IMR-90 (cell line): ENCODE data around the gene PDXK. TPM values are rescaled to one million over a fixed set of nuclear protein-coding genes. Genes with fewer than 3 reads are reported as not detected.

ENCODE experiments used
- ATAC-seq: fragments of 200-7000 bp; cut with Tn5 transposase; 2 replicates; pipeline ENCODE4 v1.9.1; 2020; ENCODE audit warnings: low read depth, mild to moderate bottlenecking, moderate library complexity
- BruUV-seq: library from RNA; stranded (reverse); fragments of 400-500 nt; replicated peaks from 2 replicates; lab custom pipeline; 2021; lab: Mats Ljungman, UMichigan
- CTCF ChIA-PET: fragments of 300-600 bp; formaldehyde crosslinking; extraction: SDS; loops from one replicate; lab custom pipeline; 2021; ENCODE audit warnings: antibody characterized with exemption; lab: Yijun Ruan, JAX
- POLR2A ChIA-PET: fragments of 300-600 bp; sonication (Branson Sonifier 250); formaldehyde crosslinking; loops from one replicate; lab custom pipeline; 2022; ENCODE audit warnings: antibody characterized with exemption; ENCODE audit not compliant: unreplicated experiment; lab: Charles Lee
- DNase-seq: peaks from one replicate; pipeline ENCODE4 v3.0.0; 2013
- H2AFZ ChIP-seq: replicated peaks from 2 replicates; pipeline ENCODE3; 2013; ENCODE audit warnings: low read length, mild to moderate bottlenecking; ENCODE audit not compliant: poor library complexity
- H2AK5ac ChIP-seq: 2 replicates; pipeline ENCODE4 v1.6.1; 2013; ENCODE audit warnings: low read depth, low read length, inconsistent platforms
- H2AK9ac ChIP-seq: replicated peaks from 2 replicates; pipeline ENCODE3; 2013; ENCODE audit warnings: mild to moderate bottlenecking, low read depth, low read length, moderate library complexity; ENCODE audit not compliant: poor library complexity
- H2BK120ac ChIP-seq: 2 replicates; pipeline ENCODE4 v1.6.1; 2013; ENCODE audit warnings: low read depth, low read length, inconsistent platforms
- H2BK15ac ChIP-seq: 3 replicates; pipeline ENCODE4 v1.6.1; 2013; ENCODE audit warnings: low read depth, low read length, inconsistent platforms
- H2BK20ac ChIP-seq: 2 replicates; pipeline ENCODE4 v1.6.1; 2013; ENCODE audit warnings: low read depth, mild to moderate bottlenecking, inconsistent platforms, low read length, moderate library complexity
- H2BK5ac ChIP-seq: 2 replicates; pipeline ENCODE4 v1.6.1; 2013; ENCODE audit warnings: mild to moderate bottlenecking, low read depth, low read length, inconsistent platforms; ENCODE audit not compliant: poor library complexity, severe bottlenecking
- H3K14ac ChIP-seq: replicated peaks from 2 replicates; pipeline ENCODE4 v1.6.1; 2013; ENCODE audit warnings: low read depth, low read length, inconsistent platforms
- H3K18ac ChIP-seq: 2 replicates; pipeline ENCODE4 v1.6.1; 2013; ENCODE audit warnings: low read depth, low read length, control low read depth
- H3K23ac ChIP-seq: 2 replicates; pipeline ENCODE4 v1.6.1; 2013; ENCODE audit warnings: low read depth, low read length, inconsistent platforms
- H3K27ac ChIP-seq: 2 replicates; pipeline ENCODE4 v1.5.1; 2013; ENCODE audit warnings: mild to moderate bottlenecking, control low read depth, low read length; ENCODE audit not compliant: insufficient read depth
- H3K27me3 ChIP-seq: 2 replicates; pipeline ENCODE4 v1.6.1; 2013; ENCODE audit warnings: low read length; ENCODE audit not compliant: control insufficient read depth, insufficient read depth
- H3K36me3 ChIP-seq: 2 replicates; pipeline ENCODE4 v1.6.1; 2013; ENCODE audit warnings: low read length, mixed read lengths; ENCODE audit not compliant: control insufficient read depth, insufficient read depth
- H3K4ac ChIP-seq: 2 replicates; pipeline ENCODE4 v1.6.1; 2013; ENCODE audit warnings: low read depth, low read length, inconsistent platforms
- H3K4me1 ChIP-seq: 2 replicates; pipeline ENCODE4 v1.6.1; 2013; ENCODE audit warnings: low read length, mixed read lengths; ENCODE audit not compliant: control insufficient read depth, insufficient read depth
- H3K4me2 ChIP-seq: 2 replicates; pipeline ENCODE4 v1.6.1; 2013; ENCODE audit warnings: low read depth, mild to moderate bottlenecking, control low read depth, low read length, moderate library complexity
- H3K4me3 ChIP-seq: 2 replicates; pipeline ENCODE4 v1.5.1; 2013; ENCODE audit warnings: low read depth, mild to moderate bottlenecking, control low read depth, low read length, moderate library complexity; ENCODE audit not compliant: insufficient read depth
- H3K56ac ChIP-seq: 2 replicates; pipeline ENCODE4 v1.6.1; 2013; ENCODE audit warnings: low read length, inconsistent platforms; ENCODE audit not compliant: insufficient read depth; ENCODE audit errors: extremely low read depth
- H3K79me1 ChIP-seq, 2 experiments: 2 replicates each; pipeline ENCODE4 v1.6.1; 2013; ENCODE audit warnings: low read length in 2 of 2, inconsistent platforms in 1 of 2, low read depth in 1 of 2
- H3K9ac ChIP-seq: 2 replicates; pipeline ENCODE4 v1.6.1; 2013; ENCODE audit warnings: low read depth, low read length, control low read depth
- H3K9me1 ChIP-seq: 2 replicates; pipeline ENCODE4 v1.6.1; 2013; ENCODE audit warnings: low read length, inconsistent platforms; ENCODE audit not compliant: insufficient read depth
- H3K9me3 ChIP-seq: 2 replicates; pipeline ENCODE4 v1.6.1; 2013; ENCODE audit warnings: low read length; ENCODE audit not compliant: control insufficient read depth, insufficient read depth
- H4K20me1 ChIP-seq: 2 replicates; pipeline ENCODE4 v1.6.1; 2013; ENCODE audit warnings: low read length, inconsistent platforms; ENCODE audit not compliant: insufficient read depth
- H4K5ac ChIP-seq: 2 replicates; pipeline ENCODE4 v1.6.1; 2013; ENCODE audit warnings: mild to moderate bottlenecking, low read depth, low read length, control low read depth
- H4K8ac ChIP-seq, 2 experiments: 2 replicates each; pipeline ENCODE4 v1.6.1; 2013; ENCODE audit warnings: low read depth in 2 of 2, low read length in 2 of 2, control low read depth in 1 of 2, inconsistent platforms in 1 of 2
- H4K91ac ChIP-seq: 2 replicates; pipeline ENCODE4 v1.6.1; 2013; ENCODE audit warnings: low read depth, low read length, inconsistent platforms; ENCODE audit not compliant: insufficient read depth
- BHLHE40 ChIP-seq: fragments of 150-350 bp; IDR thresholded peaks from 2 replicates; pipeline ENCODE4 v1.6.1; 2016; ENCODE audit warnings: mild to moderate bottlenecking, low read depth, low read length
- CHD1 ChIP-seq: IDR thresholded peaks from 2 replicates; pipeline ENCODE4 v1.6.1; 2012; ENCODE audit warnings: low read depth, low read length, improper control_type of control experiment
- CTCF ChIP-seq: conservative IDR thresholded peaks from 2 replicates; pipeline ENCODE4 v1.5.1; 2012; ENCODE audit warnings: mild to moderate bottlenecking, low read depth, low read length, improper control_type of control experiment
- ELK1 ChIP-seq: fragments of 150-350 bp; IDR thresholded peaks from 2 replicates; pipeline ENCODE4 v1.6.1; 2016; ENCODE audit warnings: low read depth, mild to moderate bottlenecking, low read length, moderate library complexity, borderline replicate concordance
- MAFK ChIP-seq: IDR thresholded peaks from 2 replicates; pipeline ENCODE4 v1.6.1; 2012; ENCODE audit warnings: low read depth, low read length, improper control_type of control experiment
- MAZ ChIP-seq: IDR thresholded peaks from 2 replicates; pipeline ENCODE4 v1.6.1; 2012; ENCODE audit warnings: low read depth, mild to moderate bottlenecking, low read length, improper control_type of control experiment, moderate library complexity, borderline replicate concordance
- MXI1 ChIP-seq: IDR thresholded peaks from 2 replicates; pipeline ENCODE4 v1.6.1; 2012; ENCODE audit warnings: low read depth, mild to moderate bottlenecking, low read length, moderate library complexity, borderline replicate concordance
- NFE2L2 ChIP-seq: fragments of 150-350 bp; IDR thresholded peaks from 2 replicates; pipeline ENCODE4 v1.6.1; 2016; ENCODE audit warnings: low read depth, mild to moderate bottlenecking, low read length
- POLR2A ChIP-seq: IDR thresholded peaks from 2 replicates; pipeline ENCODE4 v1.6.1; 2012; ENCODE audit warnings: mild to moderate bottlenecking, low read depth, low read length
- RAD21 ChIP-seq: IDR thresholded peaks from 2 replicates; pipeline ENCODE4 v1.6.1; 2012; ENCODE audit warnings: low read length, improper control_type of control experiment
- RCOR1 ChIP-seq: IDR thresholded peaks from 2 replicates; pipeline ENCODE4 v1.6.1; 2012; ENCODE audit warnings: mild to moderate bottlenecking, low read length, improper control_type of control experiment; ENCODE audit not compliant: insufficient replicate concordance
- RFX5 ChIP-seq: IDR thresholded peaks from 2 replicates; pipeline ENCODE4 v1.8.0; 2012; ENCODE audit warnings: low read depth, mild to moderate bottlenecking, low read length, moderate library complexity
- SMC3 ChIP-seq: fragments of 150-350 bp; IDR thresholded peaks from 2 replicates; pipeline ENCODE4 v1.6.1; 2016; ENCODE audit warnings: low read depth, mild to moderate bottlenecking, antibody characterized with exemption, low read length, moderate library complexity
- USF2 ChIP-seq: fragments of 150-350 bp; IDR thresholded peaks from 2 replicates; pipeline ENCODE4 v1.6.1; 2017; ENCODE audit warnings: mild to moderate bottlenecking, antibody characterized with exemption, low read length, low read depth
- WGBS, 2 experiments: methylation state at CpG; one replicate each; pipeline versions ENCODE4 v1.1.5 to v1.1.7; 2013; ENCODE audit warnings: missing lambda C conversion rate in 2 of 2; ENCODE audit not compliant: insufficient read length in 1 of 2; ENCODE audit errors: extremely low coverage in 2 of 2; 5-methylcytosine and 5-hydroxymethylcytosine counted together
- dilution Hi-C: fragments of 300-500 bp; cut with HindIII; formaldehyde crosslinking; loops from one replicate; pipeline ENCODE4 v1.14.3; 2018; ENCODE audit warnings: low sequenced_read_pairs; ENCODE audit not compliant: unreplicated experiment
- in situ Hi-C: fragments of 300-500 bp; cut with MboI; formaldehyde crosslinking; loops from 3 replicates; pipeline ENCODE4 v1.14.3; 2019; ENCODE audit warnings: low sequenced_read_pairs, inconsistent platforms, mixed read lengths
- intact Hi-C: fragments of 100-400 bp; cut with micrococcal nuclease; formaldehyde crosslinking; loops from 2 replicates; pipeline ENCODE4 v1.10.0; 2022
- polyA plus RNA-seq, 3 experiments: library from polyadenylated mRNA; depleted of rRNA; stranded (reverse); fragments of >200 nt; gene quantifications; 2 replicates each; pipeline ENCODE4 v1.2.3, GENCODE V29; 2012; ENCODE audit warnings: low replicate concordance in 1 of 3
- total RNA-seq: library from RNA; depleted of rRNA; stranded (reverse); fragments of >200 nt; gene quantifications from 2 replicates; pipeline ENCODE4 v1.2.3, GENCODE V29; 2012

The PDXK gene
- total and polyA plus RNA-seq, 2 of the 4 experiments (the other 2 are of a cell fraction) = 155 to 312 TPM

GRCh38 chr21:43790010-43790524 is 71.1 kb downstream of the PDXK start (continued):
- TF ChIP-seq CTCF (no peak), SMC3 (no peak), MAFK (no peak), CHD1 (no peak)

GRCh38 chr21:43792406-43792805 is 73.5 kb downstream of the PDXK start:
- Histone ChIP-seq H3K36me3 (peaks cover 54% of the 10 kb centered on the region), H3K9me1 (peaks cover 9% of the 10 kb centered on the region; the same call in 1 of the 2 replicates), H3K18ac (no peak overlapping the region), H2BK15ac (no peak overlapping the region), H4K20me1 (peaks cover 15% of the 10 kb centered on the region), H4K5ac (no peak overlapping the region), H3K9me3 (no peaks in the 10 kb centered on the region), H3K4me2 (no peak overlapping the region), H3K79me1 (peaks cover 30 to 57% of the 10 kb centered on the region in 2 experiments), H2AK5ac (no peak overlapping the region), H3K4me3 (no peak overlapping the region), H3K4me1 (peaks cover 4% of the 10 kb centered on the region), H2BK120ac (no peak overlapping the region), H3K27ac (no peak overlapping the region), H3K9ac (no peak overlapping the region), H4K8ac (no peak overlapping the region), H2BK5ac (no peak overlapping the region), H3K14ac (no peak overlapping the region), H2AFZ (no peak overlapping the region), H3K4ac (no peak overlapping the region), H3K56ac (no peak overlapping the region), H4K91ac (no peak overlapping the region), H3K23ac (no peak overlapping the region), H2AK9ac (no peak overlapping the region), H2BK20ac (no peak overlapping the region), H3K27me3 (no peaks in the 10 kb centered on the region)
- no TSS peak for BruUV-seq
- dilution Hi-C loops = no loop called here
- intact Hi-C loops = no loop called here
- ChIA-PET POLR2A (no interaction called here), CTCF (no interaction called here)
- ATAC-seq = no peak
- no peak for DNase-seq
- WGBS, 2 experiments = 80% methylated on average over 2 of the region's 8 CpGs; no CpG with 5 or more reads in 1 of the 2 experiments
- in situ Hi-C loops = no loop called here
- TF ChIP-seq RAD21 (no peak), CHD1 (no peak), MAZ (no peak), POLR2A (no peak), SMC3 (no peak), RFX5 (no peak), RCOR1 (no peak), USF2 (no peak), MXI1 (no peak), BHLHE40 (no peak), NFE2L2 (no peak), ELK1 (no peak)
